Hepatocyte (in vitro differentiated cells): ENCODE results near the gene CLCNKB. TPM values are rescaled to one million over a fixed set of nuclear protein-coding genes. Genes with fewer than 3 reads are reported as not detected.

ENCODE experiments used
- DNase-seq: peaks from one replicate; pipeline ENCODE4 v3.0.0-alpha.2; 2016; ENCODE audit warnings: low spot score
- H2AFZ ChIP-seq: fragments of 200-600 bp; sonication (generic); 2 replicates; pipeline ENCODE4 v1.6.0; 2016; ENCODE audit warnings: antibody characterized with exemption, mild to moderate bottlenecking
- H3K27ac ChIP-seq: fragments of 200-600 bp; sonication (generic); 2 replicates; pipeline ENCODE4 v1.5.1; 2016; ENCODE audit warnings: mild to moderate bottlenecking
- H3K27me3 ChIP-seq: fragments of 200-600 bp; sonication (generic); 2 replicates; pipeline ENCODE4 v1.6.1; 2016
- H3K36me3 ChIP-seq: fragments of 200-600 bp; sonication (generic); replicated peaks from 2 replicates; pipeline ENCODE4 v1.5.1; 2016; ENCODE audit warnings: low read depth; ENCODE audit not compliant: insufficient read depth
- H3K4me1 ChIP-seq: fragments of 200-600 bp; sonication (generic); 2 replicates; pipeline ENCODE4 v1.5.1; 2016; ENCODE audit warnings: mild to moderate bottlenecking, moderate library complexity; ENCODE audit not compliant: insufficient read depth
- H3K4me2 ChIP-seq: fragments of 200-600 bp; sonication (generic); 2 replicates; pipeline ENCODE4 v1.6.0; 2016
- H3K4me3 ChIP-seq: fragments of 200-600 bp; sonication (generic); 2 replicates; pipeline ENCODE4 v1.5.1; 2016; ENCODE audit warnings: mild to moderate bottlenecking
- H3K79me2 ChIP-seq: fragments of 200-600 bp; sonication (generic); 2 replicates; pipeline ENCODE4 v1.6.0; 2017; ENCODE audit warnings: mild to moderate bottlenecking
- H3K9me2 ChIP-seq: fragments of 200-600 bp; sonication (generic); replicated peaks from 2 replicates; pipeline ENCODE4 v1.6.0; 2017; ENCODE audit warnings: mild to moderate bottlenecking; ENCODE audit not compliant: insufficient read depth
- H3K9me3 ChIP-seq: fragments of 200-600 bp; sonication (generic); 2 replicates; pipeline ENCODE4 v1.5.1; 2016; ENCODE audit warnings: low read depth, mild to moderate bottlenecking
- H4K20me1 ChIP-seq: fragments of 200-600 bp; sonication (generic); 2 replicates; pipeline ENCODE4 v1.6.0; 2016; ENCODE audit warnings: mild to moderate bottlenecking; ENCODE audit not compliant: insufficient read depth, poor library complexity, severe bottlenecking
- CTCF ChIP-seq: fragments of 200-600 bp; sonication (generic); IDR thresholded peaks from 2 replicates; pipeline ENCODE4 v1.5.1; 2016; ENCODE audit warnings: antibody characterized with exemption, mild to moderate bottlenecking; ENCODE audit not compliant: poor library complexity
- EZH2 ChIP-seq: fragments of 200-600 bp; sonication (generic); IDR thresholded peaks from 2 replicates; pipeline ENCODE4 v1.6.1; 2016; ENCODE audit warnings: antibody characterized with exemption, mild to moderate bottlenecking, borderline replicate concordance
- EZH2phosphoT487 ChIP-seq: fragments of 200-600 bp; sonication (generic); IDR thresholded peaks from one replicate; pipeline ENCODE4 v1.6.1; 2018; ENCODE audit warnings: antibody characterized with exemption, mild to moderate bottlenecking, low read depth, moderate library complexity; ENCODE audit not compliant: unreplicated experiment, severe bottlenecking
- WGBS: methylation state at CpG from one replicate; pipeline ENCODE4 v1.1.6; 2016; ENCODE audit warnings: low lambda C conversion rate; ENCODE audit errors: missing lambda C conversion rate; 5-methylcytosine and 5-hydroxymethylcytosine counted together
- polyA plus RNA-seq: library from polyadenylated mRNA; unstranded; fragments of >200 nt; fragmentation: Nextera tagmentation; extraction: Ambion mirVana; gene quantifications from 2 replicates; pipeline ENCODE4 v1.2.1, GENCODE V29; 2016
- total RNA-seq: library from RNA; depleted of rRNA; stranded (reverse); fragments of >200 nt; gene quantifications from 2 replicates; pipeline ENCODE4 v1.2.3, GENCODE V29; 2014

CLCNKB gene
- total RNA-seq (0.47 and 1.0 TPM in 2 replicates), polyA plus RNA-seq (1.4 and 1.8 TPM in 2 replicates)

GRCh38 chr1:16043521-16043920, at the start of gene CLCNKB:
CLCNKB (plus strand) TSS chr1:16043782; CDS start chr1:16044493, 711 bp downstream.
- Histone ChIP-seq H3K4me3 (no peak within 1 kb of the TSS), H2AFZ (no peak within 1 kb of the TSS), H3K9me2 (no peaks in the 10 kb centered on the region), H3K36me3 (no peaks in the 10 kb centered on the region), H4K20me1 (no peaks in the 10 kb centered on the region), H3K4me2 (no peak within 1 kb of the TSS), H3K27me3 (no peaks in the 10 kb centered on the region), H3K79me2 (no peaks in the 10 kb centered on the region), H3K9me3 (no peaks in the 10 kb centered on the region), H3K27ac (no peak within 1 kb of the TSS), H3K4me1 (peaks cover under 1% of the 10 kb centered on the region)
- WGBS, result 85% methylated on average over 7 of the region's 7 CpGs
- no peak for DNase-seq
- no peak for TF ChIP-seq EZH2
- TF ChIP-seq CTCF, result no peak

GRCh38 chr1:15994081-15994480, 49.5 kb upstream of the CLCNKB start:
- no peak overlapping the region for H3K4me2 ChIP-seq
- H3K27ac ChIP-seq, result no peak overlapping the region
- TF ChIP-seq EZH2phosphoT487 (no peak), CTCF (no peak)
- no peak for DNase-seq
- no peaks in the 10 kb centered on the region for H3K4me1 ChIP-seq
- no peaks in the 10 kb centered on the region for H3K9me3 ChIP-seq
- no peaks in the 10 kb centered on the region for H3K36me3 ChIP-seq
- H3K9me2 ChIP-seq, result no peaks in the 10 kb centered on the region
- no peak overlapping the region for H2AFZ ChIP-seq
- H3K79me2 ChIP-seq, result no peaks in the 10 kb centered on the region
- no peaks in the 10 kb centered on the region for H4K20me1 ChIP-seq
- WGBS, result 98% methylated on average over 10 of the region's 10 CpGs
- no peak overlapping the region for H3K4me3 ChIP-seq
- H3K27me3 ChIP-seq, result no peaks in the 10 kb centered on the region

GRCh38 chr1:15994590-15995351, 48.8 kb upstream of the CLCNKB start:
- DNase-seq, result peak; percentile 68
- no peaks in the 10 kb centered on the region for H3K36me3 ChIP-seq
- WGBS, result 66% methylated on average over 11 of the region's 11 CpGs
- no peak overlapping the region for H3K4me3 ChIP-seq
- H3K4me2 ChIP-seq, result no peak overlapping the region
- H3K27ac ChIP-seq, result no peak overlapping the region
- no peaks in the 10 kb centered on the region for H4K20me1 ChIP-seq
- no peaks in the 10 kb centered on the region for H3K4me1 ChIP-seq
- no peaks in the 10 kb centered on the region for H3K27me3 ChIP-seq
- H3K9me2 ChIP-seq, result no peaks in the 10 kb centered on the region
- no peaks in the 10 kb centered on the region for H3K79me2 ChIP-seq
- TF ChIP-seq EZH2phosphoT487 (no peak), EZH2 (no peak), CTCF (peak; percentile 57)
- no peak overlapping the region for H2AFZ ChIP-seq
- H3K9me3 ChIP-seq, result no peaks in the 10 kb centered on the region
